HG02852 (cell line): ENCODE measurements around the gene HYAL1.
A peak's percentile ranks its signal among the peaks of the same experiment; 100 is the strongest.
"Not testable (repeated sequence)": the region's sequence is repeated elsewhere in the genome, so short reads cannot be mapped to it uniquely, and the experiment has no call there.

Source experiments
- ATAC-seq: cut with Tn5 transposase; IDR thresholded peaks from one replicate; pipeline ENCODE4 v1.9.1; 2021; ENCODE audit warnings: mild to moderate bottlenecking, moderate library complexity; ENCODE audit not compliant: unreplicated experiment

The HYAL1 gene

DNA sequence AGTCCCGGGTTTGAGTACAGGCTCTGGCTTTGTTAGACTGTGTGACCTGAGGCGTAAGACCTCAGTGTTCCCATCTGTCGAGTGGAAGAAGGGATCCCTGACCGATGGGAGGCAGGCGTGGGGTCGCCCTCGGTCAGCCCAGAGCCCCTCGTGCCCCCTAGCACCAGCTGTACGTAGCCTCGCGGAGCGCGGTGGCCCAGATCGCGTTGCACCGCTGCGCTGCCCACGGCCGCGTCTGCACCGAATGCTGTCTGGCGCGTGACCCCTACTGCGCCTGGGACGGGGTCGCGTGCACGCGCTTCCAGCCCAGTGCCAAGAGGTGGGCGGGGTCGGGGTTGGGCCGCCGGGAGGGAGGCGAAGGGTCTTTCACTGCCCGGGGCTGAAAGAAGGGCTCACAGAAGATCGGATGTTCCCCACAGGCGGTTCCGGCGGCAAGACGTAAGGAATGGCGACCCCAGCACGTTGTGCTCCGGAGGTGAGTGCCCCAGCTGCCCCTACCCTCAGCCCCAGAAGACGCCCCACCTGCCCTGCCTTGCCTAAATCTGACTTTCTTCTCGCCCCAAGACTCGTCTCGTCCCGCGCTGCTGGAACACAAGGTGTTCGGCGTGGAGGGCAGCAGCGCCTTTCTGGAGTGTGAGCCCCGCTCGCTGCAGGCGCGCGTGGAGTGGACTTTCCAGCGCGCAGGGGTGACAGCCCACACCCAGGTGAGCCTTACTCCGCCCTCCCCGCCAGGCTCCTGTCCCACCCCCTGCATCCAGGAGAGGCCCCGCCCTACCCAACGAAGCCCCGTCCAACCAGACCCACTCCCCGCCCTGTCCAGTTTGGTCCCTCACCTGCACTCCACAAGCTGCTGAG lies 28.0 kb downstream of the HYAL1 start:
- ATAC-seq: no peak

DNA sequence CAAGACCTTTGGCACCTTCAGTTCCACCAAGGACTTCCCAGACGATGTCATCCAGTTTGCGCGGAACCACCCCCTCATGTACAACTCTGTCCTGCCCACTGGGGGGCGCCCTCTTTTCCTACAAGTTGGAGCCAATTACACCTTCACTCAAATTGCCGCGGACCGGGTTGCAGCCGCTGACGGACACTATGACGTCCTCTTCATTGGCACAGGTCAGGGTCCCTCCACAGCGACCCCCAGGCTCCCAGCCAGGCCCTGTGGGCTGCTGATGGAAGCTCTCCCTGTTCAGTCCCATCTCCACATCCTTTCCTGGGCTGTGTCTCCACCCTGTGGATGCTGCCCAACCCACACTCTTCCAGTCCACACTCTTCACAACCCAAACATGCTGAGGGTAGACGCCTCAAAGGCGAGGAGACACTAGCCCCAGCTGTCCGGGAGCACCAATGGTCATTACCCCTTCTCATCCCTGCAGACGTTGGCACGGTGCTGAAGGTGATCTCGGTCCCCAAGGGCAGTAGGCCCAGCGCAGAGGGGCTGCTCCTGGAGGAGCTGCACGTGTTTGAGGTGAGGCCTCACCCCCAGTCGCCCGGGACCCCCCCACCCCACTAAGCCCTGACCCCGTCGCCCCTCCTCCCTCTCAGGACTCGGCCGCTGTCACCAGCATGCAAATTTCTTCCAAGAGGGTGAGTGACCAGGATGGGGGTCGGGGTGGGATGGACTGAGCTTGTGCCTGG lies 28.8 kb downstream of the HYAL1 start:
- ATAC-seq: no peak

DNA sequence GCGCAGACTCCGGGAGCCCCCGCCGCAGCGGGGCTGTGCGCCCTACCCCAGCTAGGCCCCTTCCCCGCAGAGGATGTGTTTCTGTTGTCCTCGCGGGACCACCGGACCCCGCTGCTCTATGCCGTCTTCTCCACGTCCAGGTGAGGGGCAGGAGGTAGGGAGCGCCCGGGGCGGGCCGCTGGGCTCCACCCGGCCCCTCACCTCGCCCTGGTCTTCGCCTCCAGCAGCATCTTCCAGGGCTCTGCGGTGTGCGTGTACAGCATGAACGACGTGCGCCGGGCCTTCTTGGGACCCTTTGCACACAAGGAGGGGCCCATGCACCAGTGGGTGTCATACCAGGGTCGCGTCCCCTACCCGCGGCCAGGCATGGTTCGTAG lies 29.7 kb downstream of the HYAL1 start:
- ATAC-seq: no peak

DNA sequence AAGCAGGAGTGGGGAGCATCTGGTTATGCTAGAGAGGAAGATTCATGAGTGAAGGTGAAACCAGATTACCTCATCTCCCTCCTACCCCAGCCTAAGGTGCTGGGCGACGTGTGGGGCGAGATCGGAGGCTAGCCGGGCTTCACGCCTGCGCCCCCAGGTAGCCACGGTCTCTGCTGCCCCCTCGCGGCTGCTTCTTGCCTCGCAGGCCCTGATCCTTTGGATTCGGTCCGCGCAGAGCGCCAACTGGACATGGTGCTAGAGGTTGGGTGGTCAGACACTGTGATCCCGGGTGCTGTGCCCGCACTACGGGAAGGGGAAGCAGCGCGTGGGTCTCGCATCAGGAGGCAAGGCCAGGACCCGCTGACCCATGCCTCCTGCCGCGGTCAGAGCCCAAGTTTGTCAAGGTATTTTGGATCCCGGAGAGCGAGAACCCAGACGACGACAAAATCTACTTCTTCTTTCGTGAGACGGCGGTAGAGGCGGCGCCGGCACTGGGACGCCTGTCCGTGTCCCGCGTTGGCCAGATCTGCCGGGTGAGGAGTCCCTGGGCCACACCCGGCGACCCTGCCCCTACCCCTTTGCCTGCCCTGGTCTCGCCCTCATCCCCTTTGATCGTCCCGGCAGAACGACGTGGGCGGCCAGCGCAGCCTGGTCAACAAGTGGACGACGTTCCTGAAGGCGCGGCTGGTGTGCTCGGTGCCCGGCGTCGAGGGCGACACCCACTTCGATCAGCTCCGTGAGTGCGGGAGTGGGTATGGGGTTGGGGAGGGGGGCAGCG lies 30.3 kb downstream of the HYAL1 start:
- ATAC-seq: peak; percentile 78

DNA sequence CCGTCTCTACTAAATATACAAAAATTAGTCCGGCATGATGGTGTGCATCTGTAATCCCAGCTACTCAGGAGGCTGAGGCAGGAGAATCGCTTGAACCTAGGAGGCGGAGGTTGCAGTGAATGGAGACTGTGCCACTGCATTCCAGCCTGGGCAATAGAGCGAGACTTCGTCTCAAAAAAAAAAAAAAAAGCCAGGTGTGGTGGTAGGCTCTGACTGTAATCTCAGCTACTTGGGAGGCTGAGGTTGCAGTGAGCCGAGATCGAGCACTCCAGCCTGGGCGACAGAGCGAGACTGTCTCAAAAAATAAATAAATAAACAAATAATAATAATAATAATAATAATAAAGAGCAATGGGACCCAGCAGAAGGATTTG lies 30.9 kb downstream of the HYAL1 start:
- ATAC-seq: not testable (repeated sequence)

DNA sequence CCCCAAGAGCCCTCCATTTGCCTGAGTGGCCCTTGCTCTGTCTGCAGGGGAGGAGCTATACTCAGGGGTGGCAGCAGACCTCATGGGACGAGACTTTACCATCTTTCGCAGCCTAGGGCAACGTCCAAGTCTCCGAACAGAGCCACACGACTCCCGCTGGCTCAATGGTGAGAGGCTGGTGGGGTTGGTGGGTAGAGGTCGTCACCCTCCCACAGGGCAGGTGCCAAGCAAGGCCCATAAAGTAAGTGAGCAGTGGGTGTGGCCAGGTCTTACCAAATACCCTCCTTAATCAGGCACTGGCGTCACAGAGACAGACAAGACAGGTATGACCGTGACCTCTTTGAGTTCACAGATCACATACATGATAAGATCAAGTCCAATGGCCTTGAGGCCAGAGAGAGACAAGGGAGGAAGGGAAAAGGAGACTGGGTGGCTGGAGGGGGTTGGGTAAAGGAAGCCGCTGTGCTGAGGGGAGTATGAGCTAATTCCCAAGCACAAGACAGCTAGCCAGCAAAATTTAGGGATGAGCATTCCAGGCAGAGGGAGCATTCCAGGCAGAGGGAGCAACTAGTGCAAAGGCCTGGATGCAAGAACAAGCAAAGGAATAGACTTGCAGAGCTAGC lies 31.9 kb downstream of the HYAL1 start:
- no peak for ATAC-seq

DNA sequence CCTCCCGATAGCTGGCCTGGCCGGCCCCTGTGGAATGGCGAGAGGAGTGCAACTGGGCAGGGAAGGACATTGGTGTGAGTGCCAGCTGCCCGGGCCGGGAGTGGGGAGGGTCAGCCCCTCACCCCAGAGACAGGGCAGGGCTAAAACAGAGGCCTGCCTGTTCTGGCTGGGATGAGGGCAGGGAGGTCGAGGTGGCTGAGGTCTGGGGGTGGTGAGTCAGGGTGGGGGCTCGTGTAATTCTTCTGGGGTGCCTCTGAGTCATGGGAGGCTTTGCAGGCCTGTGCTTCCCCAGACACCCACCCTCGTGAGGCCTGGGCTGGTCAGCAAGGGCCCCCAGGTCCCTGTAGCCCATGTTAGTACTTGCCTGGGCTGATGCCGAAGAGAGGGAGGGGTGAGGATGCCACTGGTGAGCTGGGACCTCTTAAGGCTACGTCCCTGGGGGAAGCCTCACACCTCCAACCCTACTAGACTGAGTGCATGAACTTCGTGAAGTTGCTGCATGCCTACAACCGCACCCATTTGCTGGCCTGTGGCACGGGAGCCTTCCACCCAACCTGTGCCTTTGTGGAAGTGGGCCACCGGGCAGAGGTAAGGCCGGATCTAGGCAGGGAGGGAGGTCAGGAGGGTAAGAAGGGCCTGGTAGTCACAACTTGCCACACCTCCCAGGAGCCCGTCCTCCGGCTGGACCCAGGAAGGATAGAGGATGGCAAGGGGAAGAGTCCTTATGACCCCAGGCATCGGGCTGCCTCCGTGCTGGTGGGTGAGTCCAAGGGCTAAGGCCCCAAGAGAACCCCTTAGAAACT lies 32.8 kb downstream of the HYAL1 start:
- ATAC-seq: no peak

DNA sequence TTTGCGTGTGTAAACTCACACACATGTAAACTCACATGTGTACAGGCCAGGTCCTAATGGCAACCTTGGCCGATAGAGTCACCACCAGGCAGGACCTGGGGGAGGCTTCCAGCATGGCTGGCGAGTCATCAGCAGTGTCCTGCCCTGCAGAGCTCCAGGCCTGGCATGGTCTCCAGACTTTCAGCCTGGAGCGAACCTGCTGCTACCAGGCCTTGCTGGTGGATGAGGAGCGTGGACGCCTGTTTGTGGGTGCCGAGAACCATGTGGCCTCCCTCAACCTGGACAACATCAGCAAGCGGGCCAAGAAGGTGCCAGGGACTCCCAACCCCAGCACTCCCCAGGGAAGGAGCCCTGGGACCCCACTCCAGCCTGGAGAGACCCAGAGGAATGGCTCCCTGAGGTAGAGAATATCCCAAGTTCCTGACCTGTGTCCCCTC lies 33.4 kb downstream of the HYAL1 start:
- no peak for ATAC-seq

DNA sequence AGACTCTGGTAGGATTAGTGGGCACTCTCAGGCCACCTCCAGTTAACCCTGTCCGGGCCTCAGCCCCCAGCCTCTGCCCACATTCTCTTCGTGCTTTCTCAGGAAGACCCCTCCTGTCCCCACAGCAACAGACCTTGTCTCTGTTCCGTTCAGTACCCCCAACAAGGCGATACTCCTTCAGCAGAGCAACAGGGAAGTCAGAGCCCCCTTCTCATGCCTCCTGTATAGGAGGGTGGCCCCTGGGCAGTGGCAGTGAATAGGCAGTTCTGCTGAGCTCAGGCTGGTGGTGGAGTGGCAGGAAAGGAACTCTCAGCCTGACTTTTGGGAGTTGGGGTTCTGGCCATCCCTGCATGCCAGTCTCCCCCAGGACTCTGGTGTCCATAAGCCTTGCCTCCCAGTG lies 33.9 kb downstream of the HYAL1 start:
- ATAC-seq: no peak

DNA sequence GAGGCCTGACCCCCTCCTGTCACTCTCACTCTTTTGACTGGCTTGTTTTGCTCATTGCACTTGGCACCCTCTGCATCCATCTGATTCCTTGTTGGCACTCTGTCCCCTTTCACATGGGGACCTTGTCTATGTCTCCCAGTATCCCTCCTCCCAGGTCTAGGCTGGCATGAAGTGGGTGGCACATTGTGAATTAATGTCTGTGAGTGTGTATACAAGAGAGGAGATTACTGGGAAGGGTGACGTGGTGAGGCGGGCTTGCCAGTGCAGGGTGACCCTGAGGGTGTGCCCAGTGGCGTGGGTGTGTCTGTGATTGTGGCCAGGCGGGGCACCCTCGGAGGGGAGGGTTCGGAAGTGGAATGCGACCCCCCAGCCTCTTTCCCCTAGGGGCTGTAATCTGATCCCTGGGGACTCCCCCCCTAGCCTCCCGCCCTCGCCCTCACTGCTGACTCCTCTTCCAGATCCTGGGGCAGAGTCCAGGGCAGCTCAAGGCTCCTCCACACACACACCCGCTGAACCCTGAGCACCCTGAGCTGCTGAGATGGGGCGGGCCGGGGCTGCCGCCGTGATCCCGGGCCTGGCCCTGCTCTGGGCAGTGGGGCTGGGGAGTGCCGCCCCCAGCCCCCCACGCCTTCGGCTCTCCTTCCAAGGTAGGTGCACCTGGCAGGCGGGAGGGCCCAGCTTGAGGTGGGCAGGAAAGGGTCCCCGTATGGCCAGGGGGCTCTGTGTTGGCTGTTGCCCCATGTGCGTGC lies 34.5 kb downstream of the HYAL1 start, which contains the start of gene SEMA3B:
Gene SEMA3B (plus strand): TSS at position 445 of the 749 bp plus-strand sequence. CDS start 94 bp downstream, at position 539.
- ATAC-seq: no peak

DNA sequence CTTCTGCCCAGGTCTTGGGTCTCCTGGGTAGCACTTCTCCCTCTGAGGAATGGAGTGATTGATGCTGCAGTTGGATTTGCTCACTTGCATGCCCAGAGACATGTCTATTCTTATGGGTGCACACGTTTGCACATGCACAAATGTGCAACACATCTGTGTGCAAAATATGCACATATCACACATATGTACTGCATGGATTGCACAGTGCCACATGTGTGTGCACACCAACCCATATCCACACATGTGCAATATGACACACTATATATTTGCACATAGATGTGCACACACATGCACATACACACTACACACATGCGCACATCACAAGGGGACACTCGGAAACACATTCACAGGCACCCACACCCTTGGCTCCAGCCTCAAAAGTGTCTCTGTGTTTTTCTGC lies 35.1 kb downstream of the HYAL1 start:
- no peak for ATAC-seq

DNA sequence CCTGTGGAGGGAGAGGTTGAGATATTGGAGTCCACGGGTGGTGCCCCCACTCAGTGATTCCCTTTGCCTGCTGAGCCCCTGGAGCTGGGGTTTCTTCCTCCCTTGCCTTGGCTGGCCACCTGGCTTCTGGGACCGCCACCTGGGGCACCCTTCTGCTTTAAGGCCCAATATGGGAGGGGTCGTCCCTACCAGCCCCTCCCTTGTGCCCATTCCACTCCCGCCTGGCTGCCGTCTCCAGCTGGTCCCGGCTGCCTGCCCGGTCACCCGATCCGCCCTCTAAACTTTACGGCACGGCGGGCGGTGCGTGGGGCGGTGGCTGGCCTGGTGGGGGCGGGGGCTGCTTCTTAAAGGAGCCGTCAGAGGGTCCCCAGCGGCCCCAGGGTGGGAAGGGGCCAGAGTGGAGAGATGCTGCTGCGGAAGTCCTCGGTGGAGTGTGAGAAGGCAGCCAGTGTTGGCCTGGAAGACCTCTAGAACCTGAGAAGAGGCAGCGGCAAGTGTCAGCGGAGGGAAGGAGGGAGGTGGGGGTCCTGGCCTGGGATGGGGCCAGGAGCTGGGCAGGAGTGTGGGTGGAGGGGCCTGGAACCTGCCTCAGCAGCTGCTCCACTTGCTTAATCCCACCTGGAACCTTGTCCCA lies 36.0 kb downstream of the HYAL1 start:
- ATAC-seq: no peak

DNA sequence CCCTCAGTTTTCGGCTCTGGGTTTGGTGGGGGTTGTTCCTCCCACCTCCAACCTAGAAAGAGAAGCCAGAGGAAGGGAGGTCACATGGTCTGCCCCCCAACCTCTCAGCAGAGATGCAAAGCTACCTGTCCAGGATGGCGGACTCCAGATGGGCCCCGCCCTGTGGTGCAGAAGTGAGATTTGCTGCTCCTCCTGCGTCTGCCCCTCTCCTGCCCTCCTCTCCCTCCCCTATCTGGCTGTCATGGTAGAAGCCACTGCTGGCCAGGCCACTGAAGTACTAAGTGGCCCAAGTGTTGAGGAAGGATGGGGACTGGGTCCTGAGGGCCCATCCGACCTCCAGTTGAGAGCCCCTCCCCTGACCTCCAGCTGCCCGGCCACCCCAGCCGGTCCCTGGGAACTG lies 36.5 kb downstream of the HYAL1 start:
- ATAC-seq: no peak

DNA sequence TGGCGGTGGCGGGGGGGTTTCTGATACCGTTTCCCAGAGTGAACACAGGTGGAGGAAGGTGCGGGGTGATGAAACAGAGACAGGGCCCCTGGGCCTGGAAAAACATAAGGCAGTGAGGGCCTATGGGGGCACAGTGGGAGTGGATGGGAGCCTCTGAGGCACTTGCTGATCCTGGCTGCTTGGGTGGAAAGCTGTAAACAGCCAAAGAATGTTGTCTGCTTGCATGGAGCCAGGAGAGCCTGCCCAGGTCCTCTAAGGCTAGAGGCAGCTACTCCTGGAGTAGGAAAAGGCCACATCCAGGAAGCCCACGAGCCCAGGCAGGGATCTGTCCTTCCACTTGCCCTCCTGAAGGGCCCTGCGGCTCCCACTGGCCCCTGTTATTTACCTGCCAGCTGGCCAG lies 37.4 kb downstream of the HYAL1 start:
- no peak for ATAC-seq

DNA sequence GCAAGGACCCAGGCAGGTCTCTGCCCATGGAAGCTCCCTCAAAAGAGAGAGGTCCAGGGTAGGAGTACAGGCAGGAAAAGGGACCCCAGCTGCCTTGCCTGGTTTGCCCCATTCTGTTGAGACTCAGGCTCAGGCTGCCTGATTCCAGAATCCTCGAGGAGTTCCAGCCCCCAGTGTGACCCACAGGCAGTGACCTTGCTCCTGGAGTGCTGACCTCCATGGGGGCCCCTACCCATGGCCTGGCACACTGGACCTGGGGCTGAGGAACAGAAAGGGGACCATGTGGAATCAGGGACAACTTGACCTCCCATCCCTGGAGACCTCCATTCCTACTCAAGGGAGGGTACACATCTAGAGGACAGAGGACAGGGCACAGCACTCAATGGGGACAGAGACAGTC lies 37.8 kb downstream of the HYAL1 start:
- ATAC-seq: no peak

DNA sequence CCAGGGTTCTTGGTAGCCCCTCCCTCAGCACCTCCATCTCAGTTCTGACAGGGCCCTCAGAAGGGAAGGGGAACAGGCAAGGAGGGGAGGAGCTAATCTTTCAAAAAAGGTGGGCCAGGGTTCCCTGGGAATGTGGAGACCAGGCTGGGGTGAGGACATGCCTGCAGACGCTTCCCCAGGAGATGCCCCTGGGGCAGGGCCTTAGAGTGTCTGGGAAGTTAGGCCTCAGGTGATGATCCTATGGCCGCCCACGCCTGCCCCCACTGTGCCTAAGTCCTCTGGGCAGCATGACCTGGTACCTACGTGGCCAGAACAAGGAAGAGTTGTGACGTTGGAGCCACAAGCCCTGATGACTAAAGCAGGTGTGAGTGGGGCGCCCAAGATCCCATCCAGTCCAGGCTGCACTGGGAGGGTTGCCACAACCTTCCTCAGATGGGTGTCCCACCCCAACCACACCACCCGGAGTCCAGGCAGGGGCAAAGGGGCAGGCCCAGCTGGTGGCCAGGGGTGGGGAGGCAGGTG lies 38.3 kb downstream of the HYAL1 start:
- ATAC-seq: no peak

DNA sequence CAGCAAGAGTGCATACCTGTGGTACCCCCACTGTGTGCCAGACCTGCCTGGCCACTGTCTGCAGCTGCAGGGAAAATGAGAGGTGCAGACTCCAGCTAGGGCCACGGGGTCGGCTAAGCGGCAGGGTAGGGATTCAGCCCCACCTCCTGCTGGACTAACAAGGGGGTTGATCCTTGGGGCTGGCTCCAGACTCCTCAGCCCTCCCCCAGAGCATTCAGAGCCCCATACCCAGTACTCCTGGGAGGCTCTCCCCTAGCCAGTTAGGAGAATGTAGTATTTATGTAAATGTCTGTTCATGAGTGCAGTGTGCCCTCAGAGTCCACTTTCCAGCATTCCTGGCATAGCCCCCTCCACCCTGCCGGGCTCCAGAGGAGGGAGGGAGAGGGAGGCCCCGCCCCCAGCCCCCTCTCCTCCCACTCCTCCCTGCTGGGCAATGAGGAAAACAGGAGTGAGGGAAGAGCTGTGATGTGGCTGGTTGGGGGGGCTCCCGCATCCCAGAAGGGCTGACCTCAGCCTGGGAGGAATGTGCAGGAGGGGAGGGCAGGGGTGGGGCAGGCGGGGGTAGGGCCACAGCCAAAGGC lies 38.9 kb downstream of the HYAL1 start:
- ATAC-seq: no peak
